ENCODE data around the gene ISYNA1.

ISYNA1 gene

DNA sequence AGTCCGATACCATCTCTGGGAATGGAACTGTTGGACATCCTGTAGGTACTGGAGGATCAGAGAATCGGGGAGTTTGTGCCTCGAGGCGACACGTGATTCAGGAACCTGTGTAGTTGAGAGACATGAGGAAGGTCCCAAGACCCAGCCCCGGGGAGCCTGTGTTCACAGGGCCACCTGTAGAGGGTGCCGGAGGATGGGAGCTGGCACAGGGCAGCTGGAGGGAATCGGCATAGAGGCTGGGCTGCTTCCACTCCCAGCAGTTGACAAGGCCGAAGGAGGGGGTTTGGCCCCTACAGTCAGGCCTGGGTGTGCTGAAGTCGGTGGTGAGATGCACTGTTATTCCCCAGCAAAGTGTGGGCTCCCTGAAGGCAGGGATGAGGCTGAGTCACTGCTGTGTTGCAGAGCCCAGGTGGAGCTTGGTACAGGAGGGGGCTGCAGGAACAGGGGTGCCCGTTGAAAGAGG is 2.5 kb upstream of the ISYNA1 start:
- Histone ChIP-seq H3K27ac (ENCODE audit: low read depth, low read length) (no peak overlapping the region), H3F3A (ENCODE audit: control insufficient read depth, insufficient read depth) (peaks cover 12% of the 10 kb centered on the region; the same call in 1 of the 2 replicates)
- TF ChIP-seq, protein P1, sequence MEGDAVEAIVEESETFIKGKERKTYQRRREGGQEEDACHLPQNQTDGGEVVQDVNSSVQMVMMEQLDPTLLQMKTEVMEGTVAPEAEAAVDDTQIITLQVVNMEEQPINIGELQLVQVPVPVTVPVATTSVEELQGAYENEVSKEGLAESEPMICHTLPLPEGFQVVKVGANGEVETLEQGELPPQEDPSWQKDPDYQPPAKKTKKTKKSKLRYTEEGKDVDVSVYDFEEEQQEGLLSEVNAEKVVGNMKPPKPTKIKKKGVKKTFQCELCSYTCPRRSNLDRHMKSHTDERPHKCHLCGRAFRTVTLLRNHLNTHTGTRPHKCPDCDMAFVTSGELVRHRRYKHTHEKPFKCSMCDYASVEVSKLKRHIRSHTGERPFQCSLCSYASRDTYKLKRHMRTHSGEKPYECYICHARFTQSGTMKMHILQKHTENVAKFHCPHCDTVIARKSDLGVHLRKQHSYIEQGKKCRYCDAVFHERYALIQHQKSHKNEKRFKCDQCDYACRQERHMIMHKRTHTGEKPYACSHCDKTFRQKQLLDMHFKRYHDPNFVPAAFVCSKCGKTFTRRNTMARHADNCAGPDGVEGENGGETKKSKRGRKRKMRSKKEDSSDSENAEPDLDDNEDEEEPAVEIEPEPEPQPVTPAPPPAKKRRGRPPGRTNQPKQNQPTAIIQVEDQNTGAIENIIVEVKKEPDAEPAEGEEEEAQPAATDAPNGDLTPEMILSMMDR (IDR thresholded peaks at IDR 0.05; ENCODE audit: low read depth, low read length, poor library complexity, severe bottlenecking) = peak; percentile 53
- TF ChIP-seq EZH2phosphoT487 (IDR thresholded peaks at IDR 0.05; ENCODE audit: borderline replicate concordance, low read length) = no peak

DNA sequence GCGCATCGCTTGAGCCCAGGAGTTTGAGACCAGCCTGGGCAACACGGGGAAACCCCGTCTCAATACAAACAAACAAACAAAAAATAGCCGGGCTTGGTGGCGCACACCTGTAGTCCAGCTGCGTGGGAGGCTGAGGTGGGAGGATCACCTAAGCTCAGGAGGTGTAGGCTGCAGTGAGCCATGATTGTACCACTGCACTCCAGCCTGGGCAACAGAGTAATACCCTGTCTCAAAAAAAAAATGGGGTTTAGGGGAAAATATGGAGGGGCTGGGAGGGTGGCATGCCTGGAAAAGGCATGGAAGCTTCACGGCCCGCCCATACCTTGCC is 1.9 kb upstream of the ISYNA1 start:
- H3K79me2 ChIP-seq (ENCODE audit: control insufficient read depth, low read length) = no peaks in the 10 kb centered on the region
- no peaks in the 10 kb centered on the region for H3K9me2 ChIP-seq (replicated peaks; ENCODE audit: control insufficient read depth, low read length)
- H3K9me3 ChIP-seq (ENCODE audit: control insufficient read depth, insufficient read depth, low read length) = no peaks in the 10 kb centered on the region
- H3F3A ChIP-seq (ENCODE audit: control insufficient read depth, insufficient read depth) = peaks cover 12% of the 10 kb centered on the region; the same call in 1 of the 2 replicates
- peaks cover 23% of the 10 kb centered on the region for H3K4me1 ChIP-seq (ENCODE audit: control insufficient read depth, low read length)
- TF ChIP-seq, protein P1 (IDR thresholded peaks at IDR 0.05; ENCODE audit: low read depth, low read length, poor library complexity, severe bottlenecking) = no peak
- TF ChIP-seq EZH2phosphoT487 (IDR thresholded peaks at IDR 0.05; ENCODE audit: borderline replicate concordance, low read length) = no peak
- no peak overlapping the region for H3K27ac ChIP-seq (ENCODE audit: low read depth, low read length)
- H4K20me1 ChIP-seq (ENCODE audit: control insufficient read depth, insufficient read depth, low read depth, low read length) = no peaks in the 10 kb centered on the region
- no peak overlapping the region for H3K4me3 ChIP-seq (ENCODE audit: low read length)
- H3K4me2 ChIP-seq (ENCODE audit: low read length) = no peak overlapping the region
- no peaks in the 10 kb centered on the region for H3K27me3 ChIP-seq (ENCODE audit: control insufficient read depth, low read length)
- H3K36me3 ChIP-seq (ENCODE audit: control insufficient read depth, low read length) = peaks cover 19% of the 10 kb centered on the region; the same call in 1 of the 2 replicates

More for the DNA sequence above, 2.5 kb upstream of the ISYNA1 start:
- Histone ChIP-seq H3K79me2 (ENCODE audit: control insufficient read depth, low read length) (no peaks in the 10 kb centered on the region), H3K9me3 (ENCODE audit: control insufficient read depth, insufficient read depth, low read length) (no peaks in the 10 kb centered on the region), H3K4me1 (ENCODE audit: control insufficient read depth, low read length) (peaks cover 23% of the 10 kb centered on the region), H3K36me3 (ENCODE audit: control insufficient read depth, low read length) (peaks cover 19% of the 10 kb centered on the region; the same call in 1 of the 2 replicates), H4K20me1 (ENCODE audit: control insufficient read depth, insufficient read depth, low read depth, low read length) (no peaks in the 10 kb centered on the region), H3K27me3 (ENCODE audit: control insufficient read depth, low read length) (no peaks in the 10 kb centered on the region), H3K4me2 (ENCODE audit: low read length) (no peak overlapping the region), H3K4me3 (ENCODE audit: low read length) (no peak overlapping the region), H3K9me2 (replicated peaks; ENCODE audit: control insufficient read depth, low read length) (no peaks in the 10 kb centered on the region)

DNA sequence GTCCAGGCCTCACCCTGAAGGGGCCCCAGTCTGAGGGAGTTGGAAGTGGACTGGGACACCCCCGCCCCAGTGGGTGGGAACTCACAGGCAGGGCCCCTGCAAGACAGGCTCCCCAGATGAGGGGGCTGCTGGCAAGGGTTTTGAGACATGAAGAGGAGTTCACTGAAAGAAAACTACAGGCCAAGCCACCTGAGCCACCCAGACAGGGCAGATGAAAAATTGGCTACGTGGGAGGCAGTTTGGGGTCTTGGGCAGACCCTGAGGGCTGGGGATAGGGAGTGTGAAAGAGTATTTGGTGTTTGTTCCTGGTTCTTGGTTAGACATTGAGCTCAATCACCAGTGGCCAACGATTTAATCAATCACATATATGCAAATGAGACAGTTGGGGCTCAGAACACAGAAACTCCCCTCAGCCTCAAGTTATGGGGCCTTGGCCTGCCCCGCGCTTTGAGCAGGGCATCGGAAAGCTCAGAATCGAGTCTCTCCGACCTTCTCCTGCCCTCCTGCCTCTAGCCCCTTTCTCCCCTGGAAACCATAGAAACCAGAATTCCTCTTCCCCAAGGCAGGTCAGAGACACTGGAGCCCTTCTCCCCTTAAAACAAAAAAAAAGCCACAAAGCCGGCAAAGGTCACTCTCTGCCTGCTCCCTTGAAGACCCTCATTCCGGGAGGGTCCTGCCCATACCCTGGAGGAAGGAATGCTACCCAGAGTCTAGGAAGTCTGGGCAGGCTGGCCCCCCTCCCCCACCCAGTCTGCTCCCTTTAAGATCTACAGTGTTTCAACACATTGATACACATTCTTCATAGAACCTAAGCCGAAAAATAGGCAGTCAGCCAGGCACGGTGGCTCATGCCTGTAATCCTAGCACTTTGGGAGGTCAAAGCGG is 1.3 kb upstream of the ISYNA1 start:
- H3K4me3 ChIP-seq (ENCODE audit: low read length) = no peak overlapping the region
- H3K27ac ChIP-seq (ENCODE audit: low read depth, low read length) = no peak overlapping the region
- TF ChIP-seq EZH2phosphoT487 (IDR thresholded peaks at IDR 0.05; ENCODE audit: borderline replicate concordance, low read length) = no peak
- TF ChIP-seq, protein P1 (IDR thresholded peaks at IDR 0.05; ENCODE audit: low read depth, low read length, poor library complexity, severe bottlenecking) = no peak
- no peaks in the 10 kb centered on the region for H3K27me3 ChIP-seq (ENCODE audit: control insufficient read depth, low read length)
- H3K4me1 ChIP-seq (ENCODE audit: control insufficient read depth, low read length) = peaks cover 23% of the 10 kb centered on the region
- H3K9me3 ChIP-seq (ENCODE audit: control insufficient read depth, insufficient read depth, low read length) = no peaks in the 10 kb centered on the region
- no peaks in the 10 kb centered on the region for H3K79me2 ChIP-seq (ENCODE audit: control insufficient read depth, low read length)
- no peaks in the 10 kb centered on the region for H3K9me2 ChIP-seq (replicated peaks; ENCODE audit: control insufficient read depth, low read length)
- peaks cover 12% of the 10 kb centered on the region; the same call in 1 of the 2 replicates for H3F3A ChIP-seq (ENCODE audit: control insufficient read depth, insufficient read depth)
- no peaks in the 10 kb centered on the region for H4K20me1 ChIP-seq (ENCODE audit: control insufficient read depth, insufficient read depth, low read depth, low read length)
- H3K4me2 ChIP-seq (ENCODE audit: low read length) = no peak overlapping the region
- H3K36me3 ChIP-seq (ENCODE audit: control insufficient read depth, low read length) = peaks cover 14% of the 10 kb centered on the region; the same call in 1 of the 2 replicates

All from DOHH2 (cell line).